Astrocyte (in vitro differentiated cells and primary cell): Measurements from ENCODE around the gene NUCKS1. TPM values are rescaled to one million over a fixed set of nuclear protein-coding genes. Genes with fewer than 3 reads are reported as not detected.

Experiments
- DNase-seq: peaks from one replicate; pipeline ENCODE4 v3.0.0-alpha.2; 2010; ENCODE audit warnings: low read depth
- FAIRE-seq: peaks from 2 replicates; lab custom pipeline; 2011; peaks lifted over from hg19 to GRCh38; lab: Jason Lieb, UNC
- H2AFZ ChIP-seq: 2 replicates; pipeline ENCODE4 v1.6.0; 2012; ENCODE audit warnings: low read depth, low read length, inconsistent platforms
- H3K27ac ChIP-seq: 2 replicates; pipeline ENCODE4 v1.5.1; 2011; ENCODE audit warnings: low read depth, low read length, inconsistent platforms
- H3K27me3 ChIP-seq: 2 replicates; pipeline ENCODE4 v1.6.0; 2011; ENCODE audit warnings: low read length, inconsistent platforms; ENCODE audit not compliant: insufficient read depth
- H3K36me3 ChIP-seq: 2 replicates; pipeline ENCODE4 v1.5.1; 2011; ENCODE audit warnings: low read length, inconsistent platforms; ENCODE audit not compliant: insufficient read depth
- H3K4me1 ChIP-seq: 2 replicates; pipeline ENCODE4 v1.5.1; 2011; ENCODE audit warnings: low read length, inconsistent platforms; ENCODE audit not compliant: insufficient read depth
- H3K4me2 ChIP-seq: 2 replicates; pipeline ENCODE4 v1.6.0; 2012; ENCODE audit warnings: low read length, inconsistent platforms
- H3K4me3 ChIP-seq: 2 replicates; pipeline ENCODE4 v1.5.1; 2011; ENCODE audit warnings: low read depth, mild to moderate bottlenecking, low read length, inconsistent platforms; ENCODE audit not compliant: insufficient read depth
- H3K79me2 ChIP-seq: 2 replicates; pipeline ENCODE4 v1.6.0; 2012; ENCODE audit warnings: mild to moderate bottlenecking, low read length, inconsistent platforms; ENCODE audit not compliant: insufficient read depth
- H3K9ac ChIP-seq: 2 replicates; pipeline ENCODE4 v1.6.0; 2012; ENCODE audit warnings: mild to moderate bottlenecking, low read length, inconsistent platforms
- H3K9me3 ChIP-seq: 2 replicates; pipeline ENCODE4 v1.5.1; 2012; ENCODE audit warnings: low read depth, mild to moderate bottlenecking, low read length, inconsistent platforms; ENCODE audit not compliant: insufficient read depth
- H4K20me1 ChIP-seq: 2 replicates; pipeline ENCODE4 v1.6.0; 2012; ENCODE audit warnings: low read length, inconsistent platforms; ENCODE audit not compliant: insufficient read depth
- H3K27ac Mint-ChIP-seq: one replicate; pipeline ENCODE4 v1.8.0; 2021; ENCODE audit warnings: mild to moderate bottlenecking, mixed read lengths; ENCODE audit not compliant: unreplicated experiment
- H3K27me3 Mint-ChIP-seq: one replicate; pipeline ENCODE4 v1.8.0; 2021; ENCODE audit warnings: low read depth, mixed read lengths; ENCODE audit not compliant: unreplicated experiment
- H3K36me3 Mint-ChIP-seq: one replicate; pipeline ENCODE4 v1.8.0; 2021; ENCODE audit warnings: low read depth, mixed read lengths; ENCODE audit not compliant: unreplicated experiment
- H3K4me1 Mint-ChIP-seq: one replicate; pipeline ENCODE4 v1.8.0; 2021; ENCODE audit warnings: low read depth, mixed read lengths; ENCODE audit not compliant: unreplicated experiment
- H3K4me3 Mint-ChIP-seq: one replicate; pipeline ENCODE4 v1.8.0; 2021; ENCODE audit warnings: mild to moderate bottlenecking, moderate library complexity, mixed read lengths; ENCODE audit not compliant: unreplicated experiment
- H3K9me3 Mint-ChIP-seq: one replicate; pipeline ENCODE4 v1.8.0; 2021; ENCODE audit warnings: mild to moderate bottlenecking, mixed read lengths; ENCODE audit not compliant: unreplicated experiment
- CTCF ChIP-seq: IDR thresholded peaks from 2 replicates; pipeline ENCODE4 v1.5.1; 2011; ENCODE audit warnings: low read depth, mild to moderate bottlenecking, inconsistent platforms, low read length, moderate library complexity; ENCODE audit not compliant: insufficient read depth
- EZH2 ChIP-seq: IDR thresholded peaks from 2 replicates; pipeline ENCODE4 v1.6.1; 2012; ENCODE audit warnings: mild to moderate bottlenecking, low read length, inconsistent platforms; ENCODE audit not compliant: insufficient read depth
- total RNA-seq: library from RNA; stranded (reverse); gene quantifications from 2 replicates; pipeline ENCODE4 v1.2.1, GENCODE V29; 2021

The NUCKS1 gene
- total RNA-seq, 1 donor from 2014 or later: 169 TPM

GRCh38 chr1:205675247-205675646, 74.7 kb downstream of the NUCKS1 start:
- peaks cover 13% of the 10 kb centered on the region for H3K4me1 ChIP-seq
- no peaks in the 10 kb centered on the region for H3K27me3 ChIP-seq
- Mint-ChIP-seq H3K9me3 (no peaks in the 10 kb centered on the region), H3K27me3 (peaks cover 2% of the 10 kb centered on the region), H3K36me3 (no peaks in the 10 kb centered on the region), H3K4me1 (peaks cover 26% of the 10 kb centered on the region), H3K27ac (no peak overlapping the region), H3K4me3 (no peak overlapping the region)
- peaks cover 33% of the 10 kb centered on the region for H3K79me2 ChIP-seq
- no peak overlapping the region for H2AFZ ChIP-seq
- no peak overlapping the region for H3K4me2 ChIP-seq
- no peak overlapping the region for H3K9ac ChIP-seq
- peaks cover 2% of the 10 kb centered on the region for H3K36me3 ChIP-seq
- no peak overlapping the region for H3K4me3 ChIP-seq
- no peak for TF ChIP-seq CTCF
- no peak for TF ChIP-seq EZH2
- DNase-seq (no peak), FAIRE-seq (no peak)
- no peaks in the 10 kb centered on the region for H3K9me3 ChIP-seq
- H4K20me1 ChIP-seq: peaks cover 36% of the 10 kb centered on the region
- H3K27ac ChIP-seq: no peak overlapping the region

- DNase-seq: no peak
- Histone ChIP-seq H4K20me1 (peaks cover 54% of the 10 kb centered on the region), H3K27ac (no peak overlapping the region), H3K79me2 (peaks cover 31% of the 10 kb centered on the region), H3K9me3 (no peaks in the 10 kb centered on the region), H3K4me1 (peaks cover 7% of the 10 kb centered on the region), H3K27me3 (no peaks in the 10 kb centered on the region), H2AFZ (no peak overlapping the region), H3K36me3 (peaks cover 2% of the 10 kb centered on the region), H3K4me3 (no peak overlapping the region), H3K9ac (no peak overlapping the region), H3K4me2 (no peak overlapping the region)
- no peaks in the 10 kb centered on the region for H3K36me3 Mint-ChIP-seq
- H3K27ac Mint-ChIP-seq: no peak overlapping the region
- H3K4me3 Mint-ChIP-seq: no peak overlapping the region
- H3K4me1 Mint-ChIP-seq: peaks cover 27% of the 10 kb centered on the region
- TF ChIP-seq CTCF (no peak), EZH2 (no peak)
- peaks cover 4% of the 10 kb centered on the region for H3K27me3 Mint-ChIP-seq
- no peak for FAIRE-seq
- no peaks in the 10 kb centered on the region for H3K9me3 Mint-ChIP-seq
Observed at GRCh38 chr1:205672970-205673369, 77.0 kb downstream of the NUCKS1 start.

- Mint-ChIP-seq H3K4me3 (no peak overlapping the region), H3K9me3 (no peaks in the 10 kb centered on the region), H3K27me3 (peaks cover 4% of the 10 kb centered on the region), H3K4me1 (peaks cover 27% of the 10 kb centered on the region), H3K36me3 (no peaks in the 10 kb centered on the region), H3K27ac (no peak overlapping the region)
- peaks cover 56% of the 10 kb centered on the region for H4K20me1 ChIP-seq
- H3K4me1 ChIP-seq: peaks cover 7% of the 10 kb centered on the region
- no peaks in the 10 kb centered on the region for H3K27me3 ChIP-seq
- no peak for DNase-seq
- TF ChIP-seq CTCF: no peak
- H3K27ac ChIP-seq: no peak overlapping the region
- no peak overlapping the region for H3K4me3 ChIP-seq
- H3K4me2 ChIP-seq: no peak overlapping the region
- H3K9ac ChIP-seq: no peak overlapping the region
- H3K36me3 ChIP-seq: peaks cover 2% of the 10 kb centered on the region
- H2AFZ ChIP-seq: no peak overlapping the region
- FAIRE-seq: no peak
- H3K9me3 ChIP-seq: no peaks in the 10 kb centered on the region
- H3K79me2 ChIP-seq: peaks cover 29% of the 10 kb centered on the region
Observed at GRCh38 chr1:205672395-205672889, 77.5 kb downstream of the NUCKS1 start.
